Parathyroid adenoma (tissue), 2 donors: ENCODE measurements around the gene MAPK7.

Experiments used
- H2AFZ ChIP-seq: fragments of 300-600 bp; sonication (generic); one replicate; pipeline ENCODE4 v1.7.0; 2017; ENCODE audit warnings: antibody characterized with exemption, mild to moderate bottlenecking
- H3K27ac ChIP-seq: fragments of 300-600 bp; sonication (generic); one replicate; pipeline ENCODE4 v1.7.0; 2017
- H3K27me3 ChIP-seq: fragments of 300-600 bp; sonication (generic); one replicate; pipeline ENCODE4 v1.7.0; 2017; ENCODE audit warnings: low read length; ENCODE audit not compliant: control insufficient read depth, insufficient read depth
- H3K36me3 ChIP-seq: fragments of 300-600 bp; sonication (generic); one replicate; pipeline ENCODE4 v1.7.0; 2017; ENCODE audit warnings: low read length; ENCODE audit not compliant: control insufficient read depth, insufficient read depth
- H3K4me1 ChIP-seq: fragments of 300-600 bp; sonication (generic); one replicate; pipeline ENCODE4 v1.7.0; 2017; ENCODE audit warnings: control low read depth
- H3K4me2 ChIP-seq: fragments of 300-600 bp; sonication (generic); one replicate; pipeline ENCODE4 v1.7.0; 2017; ENCODE audit warnings: low read length
- H3K4me3 ChIP-seq: fragments of 300-600 bp; sonication (generic); one replicate; pipeline ENCODE4 v1.7.0; 2017; ENCODE audit warnings: low read depth, low read length
- H3K79me2 ChIP-seq: fragments of 300-600 bp; sonication (generic); one replicate; pipeline ENCODE4 v1.7.0; 2017; ENCODE audit warnings: control low read depth
- H3K9ac ChIP-seq: fragments of 300-600 bp; sonication (generic); one replicate; pipeline ENCODE4 v1.7.0; 2017; ENCODE audit warnings: mild to moderate bottlenecking
- H3K9me3 ChIP-seq: fragments of 300-600 bp; sonication (generic); one replicate; pipeline ENCODE4 v1.7.0; 2017; ENCODE audit warnings: low read length; ENCODE audit not compliant: control insufficient read depth
- CTCF ChIP-seq: fragments of 300-600 bp; sonication (generic); IDR thresholded peaks from one replicate; pipeline ENCODE4 v1.7.0; 2017; ENCODE audit warnings: antibody characterized with exemption, mild to moderate bottlenecking
- donor health status: primary hyperparathyroidism.

MAPK7 gene

DNA sequence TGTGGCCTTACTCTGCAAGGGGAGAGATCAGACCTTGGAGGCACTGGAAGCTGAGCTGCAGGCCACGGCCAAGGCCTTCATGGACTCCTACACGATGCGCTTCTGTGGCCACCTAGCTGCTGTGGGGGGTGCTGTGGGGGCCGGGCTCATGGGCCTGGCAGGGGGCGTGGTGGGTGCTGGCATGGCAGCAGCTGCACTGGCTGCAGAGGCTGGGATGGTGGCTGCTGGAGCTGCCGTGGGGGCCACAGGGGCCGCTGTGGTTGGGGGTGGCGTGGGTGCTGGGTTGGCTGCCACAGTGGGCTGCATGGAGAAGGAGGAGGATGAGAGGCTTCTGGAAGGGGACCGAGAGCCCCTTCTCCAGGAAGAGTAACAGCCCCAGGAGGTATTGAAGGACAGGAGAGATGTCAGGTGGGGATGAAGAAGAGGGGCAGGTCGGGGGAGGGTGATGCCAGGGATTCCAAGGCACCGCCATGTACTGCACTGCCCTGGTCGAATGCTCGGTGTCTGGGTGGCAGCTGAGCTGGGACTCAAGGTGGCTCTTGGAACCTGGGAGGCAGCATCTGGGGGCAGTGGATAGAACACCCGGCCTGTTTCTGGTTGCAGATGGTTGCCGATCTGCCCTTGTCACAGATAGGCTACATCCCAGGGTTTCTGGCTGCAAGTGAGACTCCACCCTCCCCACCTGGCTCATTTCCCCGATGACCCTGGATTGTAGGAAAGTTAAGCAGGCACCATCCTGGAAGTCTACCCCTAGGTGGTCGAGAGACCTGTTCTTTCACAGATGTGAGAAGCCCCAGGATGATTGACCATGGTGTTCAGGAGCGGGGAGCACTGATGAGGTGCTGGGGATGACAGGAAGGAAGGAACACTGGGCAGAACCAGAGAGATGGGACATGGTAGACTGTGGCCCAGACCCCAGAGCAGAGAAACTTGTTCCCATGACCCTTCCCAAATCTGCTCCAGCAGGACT lies 37.8 kb downstream of the MAPK7 start:
- TF ChIP-seq CTCF = no peak
- Histone ChIP-seq H3K4me1 (peaks cover 2% of the 10 kb centered on the region), H3K36me3 (no peaks in the 10 kb centered on the region)

GRCh38 chr17:19417611-19418010 lies 39.3 kb downstream of the MAPK7 start:
- H3K4me1 ChIP-seq = no peaks in the 10 kb centered on the region
- TF ChIP-seq CTCF = no peak

More for the DNA sequence above, 37.8 kb downstream of the MAPK7 start:
- no peaks in the 10 kb centered on the region for H3K27me3 ChIP-seq
- no peak overlapping the region for H3K4me3 ChIP-seq
- H3K4me2 ChIP-seq = no peak overlapping the region
- H2AFZ ChIP-seq = no peak overlapping the region
- no peaks in the 10 kb centered on the region for H3K79me2 ChIP-seq
- H3K27ac ChIP-seq = no peak overlapping the region
- no peaks in the 10 kb centered on the region for H3K9me3 ChIP-seq
- H3K9ac ChIP-seq = no peak overlapping the region

GRCh38 chr17:19418251-19418992 lies 40.1 kb downstream of the MAPK7 start:
- no peak overlapping the region for H3K27ac ChIP-seq

More at GRCh38 chr17:19417611-19418010, 39.3 kb downstream of the MAPK7 start:
- no peaks in the 10 kb centered on the region for H3K27me3 ChIP-seq
- H3K79me2 ChIP-seq = no peaks in the 10 kb centered on the region
- no peaks in the 10 kb centered on the region for H3K9me3 ChIP-seq
- H3K4me2 ChIP-seq = no peak overlapping the region
- no peak overlapping the region for H3K27ac ChIP-seq
- H3K36me3 ChIP-seq = no peaks in the 10 kb centered on the region
- no peak overlapping the region for H3K9ac ChIP-seq
- H2AFZ ChIP-seq = no peak overlapping the region
- H3K4me3 ChIP-seq = no peak overlapping the region

DNA sequence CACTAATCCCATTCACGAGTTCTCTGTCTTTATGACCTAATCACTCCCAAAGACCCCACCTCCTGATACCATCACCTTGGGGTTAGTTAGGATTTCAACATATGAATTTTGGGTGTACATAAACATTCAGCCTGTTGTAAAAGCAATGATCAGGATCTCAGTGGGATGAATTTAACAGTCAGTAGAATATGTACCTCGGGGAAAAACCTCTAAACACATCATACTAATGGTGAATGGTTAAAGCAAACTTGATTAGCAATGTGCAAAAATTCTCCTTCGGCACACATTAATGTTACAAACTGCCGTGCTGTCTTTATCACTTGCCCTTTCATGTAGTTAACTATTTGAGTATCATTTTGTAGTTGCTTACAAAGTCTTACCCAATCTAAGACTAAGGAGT lies 42.9 kb downstream of the MAPK7 start:
- no peak overlapping the region for H3K4me3 ChIP-seq
- H3K27ac ChIP-seq = no peak overlapping the region
- no peaks in the 10 kb centered on the region for H3K4me1 ChIP-seq
- no peaks in the 10 kb centered on the region for H3K27me3 ChIP-seq
- H3K36me3 ChIP-seq = no peaks in the 10 kb centered on the region
- H2AFZ ChIP-seq = no peak overlapping the region
- no peaks in the 10 kb centered on the region for H3K79me2 ChIP-seq
- no peak overlapping the region for H3K4me2 ChIP-seq
- H3K9ac ChIP-seq = no peak overlapping the region
- no peak for TF ChIP-seq CTCF
- no peaks in the 10 kb centered on the region for H3K9me3 ChIP-seq

More at GRCh38 chr17:19418251-19418992, 40.1 kb downstream of the MAPK7 start:
- H3K79me2 ChIP-seq = no peaks in the 10 kb centered on the region
- H3K9ac ChIP-seq = no peak overlapping the region
- H3K4me2 ChIP-seq = no peak overlapping the region
- H2AFZ ChIP-seq = no peak overlapping the region
- no peaks in the 10 kb centered on the region for H3K27me3 ChIP-seq
- no peaks in the 10 kb centered on the region for H3K9me3 ChIP-seq
- no peaks in the 10 kb centered on the region for H3K36me3 ChIP-seq
- no peaks in the 10 kb centered on the region for H3K4me1 ChIP-seq
- H3K4me3 ChIP-seq = no peak overlapping the region
- no peak for TF ChIP-seq CTCF
